HCT116 (cell line): ENCODE results near the gene ABHD5.

Experiments
- CEBPB ChIP-seq: IDR thresholded peaks from 2 replicates; pipeline ENCODE4 v1.6.1; 2012; ENCODE audit warnings: low read depth
- EZH2 ChIP-seq: fragments of 200-600 bp; sonication (generic); IDR thresholded peaks from 2 replicates; pipeline ENCODE4 v1.6.1; 2017; ENCODE audit warnings: antibody characterized with exemption, mixed run types
- POLR2A ChIP-seq: IDR thresholded peaks from 2 replicates; pipeline ENCODE4 v1.7.0; 2011; ENCODE audit warnings: borderline replicate concordance; ENCODE audit not compliant: insufficient read depth, insufficient read length; ENCODE audit errors: extremely low read depth
- RAD21 ChIP-seq: IDR thresholded peaks from 2 replicates; pipeline ENCODE4 v1.6.1; 2012; ENCODE audit warnings: low read depth, mild to moderate bottlenecking
- SIN3A ChIP-seq: IDR thresholded peaks from 2 replicates; pipeline ENCODE4 v1.6.1; 2012; ENCODE audit warnings: low read depth
- SRF ChIP-seq: IDR thresholded peaks from 2 replicates; pipeline ENCODE4 v1.6.1; 2012; ENCODE audit warnings: low read depth
- ZFX ChIP-seq: fragments of 450-650 bp; IDR thresholded peaks from 2 replicates; pipeline ENCODE4 v1.6.1; 2017
- TF ChIP-seq, protein P1 (sequence below), 3 experiments: fragments of 200-600 bp in 1 of 3; sonication (generic) in 1 of 3; IDR thresholded peaks in 2 of 3; conservative IDR thresholded peaks in 1 of 3; 2 replicates each; pipeline ENCODE4 v1.5.1; 2012 to 2017; ENCODE audit warnings: low read depth in 2 of 3, low read length in 2 of 3, antibody characterized with exemption in 1 of 3, borderline replicate concordance in 1 of 3, control low read depth in 1 of 3, mild to moderate bottlenecking in 1 of 3, mixed read lengths in 1 of 3, mixed run types in 1 of 3, moderate library complexity in 1 of 3; ENCODE audit not compliant: insufficient read depth in 1 of 3
- TF ChIP-seq, protein P2 (sequence below): IDR thresholded peaks from 2 replicates; pipeline ENCODE4 v1.6.1; 2012; ENCODE audit warnings: low read depth

DNA sequence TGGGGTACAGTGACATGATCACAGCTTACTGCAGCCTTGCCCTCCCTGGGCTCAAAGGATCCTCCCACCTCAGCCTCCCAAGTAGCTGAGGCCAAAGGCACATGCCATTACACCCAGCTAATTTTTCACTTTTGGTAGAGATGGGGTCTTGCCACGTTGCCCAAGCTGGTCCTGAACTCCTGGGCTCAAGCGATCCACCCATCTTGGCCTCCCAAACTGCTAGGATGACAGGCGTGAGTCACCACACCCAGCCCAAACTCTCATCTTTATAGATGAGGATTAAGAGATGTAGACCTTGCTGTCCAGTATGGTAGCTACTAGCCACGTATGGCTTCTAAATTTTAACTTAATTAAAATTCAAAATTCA, 4.4 kb upstream of the ABHD5 start:
- TF ChIP-seq SRF (no peak), CEBPB (no peak), ZFX (no peak), SIN3A (no peak), RAD21 (no peak), POLR2A (no peak), EZH2 (no peak)
- TF ChIP-seq, protein P1, sequence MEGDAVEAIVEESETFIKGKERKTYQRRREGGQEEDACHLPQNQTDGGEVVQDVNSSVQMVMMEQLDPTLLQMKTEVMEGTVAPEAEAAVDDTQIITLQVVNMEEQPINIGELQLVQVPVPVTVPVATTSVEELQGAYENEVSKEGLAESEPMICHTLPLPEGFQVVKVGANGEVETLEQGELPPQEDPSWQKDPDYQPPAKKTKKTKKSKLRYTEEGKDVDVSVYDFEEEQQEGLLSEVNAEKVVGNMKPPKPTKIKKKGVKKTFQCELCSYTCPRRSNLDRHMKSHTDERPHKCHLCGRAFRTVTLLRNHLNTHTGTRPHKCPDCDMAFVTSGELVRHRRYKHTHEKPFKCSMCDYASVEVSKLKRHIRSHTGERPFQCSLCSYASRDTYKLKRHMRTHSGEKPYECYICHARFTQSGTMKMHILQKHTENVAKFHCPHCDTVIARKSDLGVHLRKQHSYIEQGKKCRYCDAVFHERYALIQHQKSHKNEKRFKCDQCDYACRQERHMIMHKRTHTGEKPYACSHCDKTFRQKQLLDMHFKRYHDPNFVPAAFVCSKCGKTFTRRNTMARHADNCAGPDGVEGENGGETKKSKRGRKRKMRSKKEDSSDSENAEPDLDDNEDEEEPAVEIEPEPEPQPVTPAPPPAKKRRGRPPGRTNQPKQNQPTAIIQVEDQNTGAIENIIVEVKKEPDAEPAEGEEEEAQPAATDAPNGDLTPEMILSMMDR (IDR thresholded peaks at IDR 0.05 in 2 of 3, conservative IDR thresholded peaks at IDR 0.05 in 1 of 3; ENCODE audit: borderline replicate concordance in 1 of 3, insufficient read depth in 1 of 3, low read depth in 2 of 3, low read length in 2 of 3), result no peak
- TF ChIP-seq, protein P2, sequence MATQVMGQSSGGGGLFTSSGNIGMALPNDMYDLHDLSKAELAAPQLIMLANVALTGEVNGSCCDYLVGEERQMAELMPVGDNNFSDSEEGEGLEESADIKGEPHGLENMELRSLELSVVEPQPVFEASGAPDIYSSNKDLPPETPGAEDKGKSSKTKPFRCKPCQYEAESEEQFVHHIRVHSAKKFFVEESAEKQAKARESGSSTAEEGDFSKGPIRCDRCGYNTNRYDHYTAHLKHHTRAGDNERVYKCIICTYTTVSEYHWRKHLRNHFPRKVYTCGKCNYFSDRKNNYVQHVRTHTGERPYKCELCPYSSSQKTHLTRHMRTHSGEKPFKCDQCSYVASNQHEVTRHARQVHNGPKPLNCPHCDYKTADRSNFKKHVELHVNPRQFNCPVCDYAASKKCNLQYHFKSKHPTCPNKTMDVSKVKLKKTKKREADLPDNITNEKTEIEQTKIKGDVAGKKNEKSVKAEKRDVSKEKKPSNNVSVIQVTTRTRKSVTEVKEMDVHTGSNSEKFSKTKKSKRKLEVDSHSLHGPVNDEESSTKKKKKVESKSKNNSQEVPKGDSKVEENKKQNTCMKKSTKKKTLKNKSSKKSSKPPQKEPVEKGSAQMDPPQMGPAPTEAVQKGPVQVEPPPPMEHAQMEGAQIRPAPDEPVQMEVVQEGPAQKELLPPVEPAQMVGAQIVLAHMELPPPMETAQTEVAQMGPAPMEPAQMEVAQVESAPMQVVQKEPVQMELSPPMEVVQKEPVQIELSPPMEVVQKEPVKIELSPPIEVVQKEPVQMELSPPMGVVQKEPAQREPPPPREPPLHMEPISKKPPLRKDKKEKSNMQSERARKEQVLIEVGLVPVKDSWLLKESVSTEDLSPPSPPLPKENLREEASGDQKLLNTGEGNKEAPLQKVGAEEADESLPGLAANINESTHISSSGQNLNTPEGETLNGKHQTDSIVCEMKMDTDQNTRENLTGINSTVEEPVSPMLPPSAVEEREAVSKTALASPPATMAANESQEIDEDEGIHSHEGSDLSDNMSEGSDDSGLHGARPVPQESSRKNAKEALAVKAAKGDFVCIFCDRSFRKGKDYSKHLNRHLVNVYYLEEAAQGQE, result no peak
